HCT116 (cell line): Measurements from ENCODE around the gene CTSE.
"Not testable (repeated sequence)": the region's sequence is repeated elsewhere in the genome, so short reads cannot be mapped to it uniquely, and the experiment has no call there.

Source experiments
- CTCF ChIP-seq, 3 experiments: fragments of 200-600 bp in 1 of 3; sonication (generic) in 1 of 3; IDR thresholded peaks in 2 of 3; conservative IDR thresholded peaks in 1 of 3; 2 replicates each; pipeline ENCODE4 v1.5.1; 2012 to 2017; ENCODE audit warnings: low read depth in 2 of 3, low read length in 2 of 3, antibody characterized with exemption in 1 of 3, borderline replicate concordance in 1 of 3, control low read depth in 1 of 3, mild to moderate bottlenecking in 1 of 3, mixed read lengths in 1 of 3, mixed run types in 1 of 3, moderate library complexity in 1 of 3; ENCODE audit not compliant: insufficient read depth in 1 of 3
- EGR1 ChIP-seq: IDR thresholded peaks from 2 replicates; pipeline ENCODE4 v1.6.1; 2012; ENCODE audit warnings: low read depth
- EZH2 ChIP-seq: fragments of 200-600 bp; sonication (generic); IDR thresholded peaks from 2 replicates; pipeline ENCODE4 v1.6.1; 2017; ENCODE audit warnings: antibody characterized with exemption, mixed run types
- EZH2phosphoT487 ChIP-seq: fragments of 200-600 bp; IDR thresholded peaks from 2 replicates; pipeline ENCODE4 v1.6.1; 2018; ENCODE audit warnings: antibody characterized with exemption, borderline replicate concordance
- MAX ChIP-seq: IDR thresholded peaks from 2 replicates; pipeline ENCODE4 v1.6.1; 2012
- POLR2A ChIP-seq: IDR thresholded peaks from 2 replicates; pipeline ENCODE4 v1.7.0; 2011; ENCODE audit warnings: borderline replicate concordance; ENCODE audit not compliant: insufficient read depth, insufficient read length; ENCODE audit errors: extremely low read depth
- SP1 ChIP-seq: IDR thresholded peaks from 2 replicates; pipeline ENCODE4 v1.6.1; 2012; ENCODE audit warnings: low read depth
- TCF7L2 ChIP-seq: IDR thresholded peaks from 2 replicates; pipeline ENCODE4 v1.7.0; 2011; ENCODE audit warnings: borderline replicate concordance, inconsistent platforms; ENCODE audit not compliant: insufficient read depth, insufficient read length; ENCODE audit errors: extremely low read depth
- YY1 ChIP-seq: IDR thresholded peaks from 2 replicates; pipeline ENCODE4 v1.6.1; 2011; ENCODE audit warnings: low read length, low read depth, moderate library complexity, mild to moderate bottlenecking; ENCODE audit not compliant: insufficient replicate concordance; ENCODE audit errors: extremely low read depth
- ZBTB33 ChIP-seq: IDR thresholded peaks from 2 replicates; pipeline ENCODE4 v1.6.1; 2011; ENCODE audit warnings: mild to moderate bottlenecking, low read length, moderate library complexity; ENCODE audit not compliant: insufficient replicate concordance; ENCODE audit errors: extremely low read depth

- not testable (repeated sequence) for TF ChIP-seq CTCF (IDR thresholded peaks at IDR 0.05 in 2 of 3, conservative IDR thresholded peaks at IDR 0.05 in 1 of 3; ENCODE audit: borderline replicate concordance in 1 of 3, insufficient read depth in 1 of 3, low read depth in 2 of 3, low read length in 2 of 3); EGR1; SP1; EZH2; TCF7L2; MAX; POLR2A; ZBTB33; EZH2phosphoT487; YY1
Measured at GRCh38 chr1:206064501-206064900, 40.8 kb upstream of the CTSE start.
